Activated CD4-positive, alpha-beta T cell treated with anti-CD3 and anti-CD28 coated beads for 48 hours (primary cell): ENCODE results near the gene CELSR1.
"Not testable (repeated sequence)": the region's sequence is repeated elsewhere in the genome, so short reads cannot be mapped to it uniquely, and the experiment has no call there.

Experiments used
- DNase-seq: peaks from one replicate; pipeline ENCODE4 v3.0.0-alpha.2; 2020

The CELSR1 gene

GRCh38 chr22:46415776-46416519 lies 121.5 kb downstream of the CELSR1 start:
- no peak for DNase-seq

- DNase-seq: no peak
Observed at GRCh38 chr22:46414704-46415103, 122.7 kb downstream of the CELSR1 start.

GRCh38 chr22:46413725-46414379 lies 123.6 kb downstream of the CELSR1 start:
- DNase-seq: no peak

GRCh38 chr22:46411347-46411746 lies 126.1 kb downstream of the CELSR1 start:
- no peak for DNase-seq

- DNase-seq: no peak
Observed at GRCh38 chr22:46410291-46410808, 127.1 kb downstream of the CELSR1 start.

- DNase-seq: no peak
Observed at GRCh38 chr22:46409631-46410210, 127.7 kb downstream of the CELSR1 start.

- DNase-seq: no peak
Observed at GRCh38 chr22:46408568-46409506, 128.6 kb downstream of the CELSR1 start.

GRCh38 chr22:46407748-46408147 lies 129.7 kb downstream of the CELSR1 start:
- no peak for DNase-seq

- DNase-seq: no peak
Observed at GRCh38 chr22:46406791-46407190, 130.6 kb downstream of the CELSR1 start.

- no peak for DNase-seq
Observed at GRCh38 chr22:46406349-46406748, 131.1 kb downstream of the CELSR1 start.

- no peak for DNase-seq
Observed at GRCh38 chr22:46405901-46406300, 131.5 kb downstream of the CELSR1 start.

GRCh38 chr22:46403880-46404279 lies 133.5 kb downstream of the CELSR1 start:
- DNase-seq: not testable (repeated sequence)

- DNase-seq: no peak
Observed at GRCh38 chr22:46402505-46402904, 134.9 kb downstream of the CELSR1 start.

GRCh38 chr22:46401370-46401769 lies 136.1 kb downstream of the CELSR1 start:
- DNase-seq: no peak

GRCh38 chr22:46399251-46400024 lies 138.0 kb downstream of the CELSR1 start:
- no peak for DNase-seq

GRCh38 chr22:46397951-46398350 lies 139.5 kb downstream of the CELSR1 start:
- DNase-seq: no peak

- no peak for DNase-seq
Observed at GRCh38 chr22:46397514-46397913, 139.9 kb downstream of the CELSR1 start.

GRCh38 chr22:46397049-46397448 lies 140.4 kb downstream of the CELSR1 start:
- DNase-seq: not testable (repeated sequence)

GRCh38 chr22:46395145-46395544 lies 142.3 kb downstream of the CELSR1 start:
- DNase-seq: no peak

- no peak for DNase-seq
Observed at GRCh38 chr22:46394622-46395021, 142.8 kb downstream of the CELSR1 start.

- DNase-seq: no peak
Observed at GRCh38 chr22:46393873-46394272, 143.5 kb downstream of the CELSR1 start.
